GM10248 (cell line): ENCODE results near the gene LENG1.

ENCODE experiments used
- CTCF ChIA-PET: fragments of 300-600 bp; sonication (Branson Sonifier 250); formaldehyde crosslinking; extraction: SDS; loops from one replicate; lab custom pipeline; 2021; ENCODE audit warnings: antibody characterized with exemption; lab: Yijun Ruan, JAX
- POLR2A ChIA-PET: fragments of 350-650 bp; sonication (Branson Sonifier 250); formaldehyde crosslinking; extraction: SDS; loops from one replicate; lab custom pipeline; 2020; ENCODE audit warnings: antibody characterized with exemption; lab: Yijun Ruan, JAX
- DNase-seq: peaks from one replicate; pipeline ENCODE4 v3.0.0; 2012; ENCODE audit errors: extremely low spot score
- CTCF ChIP-seq: IDR thresholded peaks from 2 replicates; pipeline ENCODE4 v1.5.1; 2012; ENCODE audit warnings: mild to moderate bottlenecking, low read depth; ENCODE audit errors: extremely low read depth, missing control alignments, control extremely low read depth

LENG1 gene

GRCh38 chr19:54160854-54161253 lies 1.3 kb upstream of the LENG1 start:
- TF ChIP-seq CTCF, result no peak
- ChIA-PET POLR2A (interaction anchor here (2.5 kb wide), 1 partner anchor 24 kb away, joined by 10 read pairs; the partner anchor contains the start of gene CNOT3), CTCF (interaction anchor here (1.4 to 3.4 kb wide), 5 partner anchors 8 to 105 kb away, joined by 4 to 12 read pairs (median 6); partner anchors contain the start of gene CNOT3)
- DNase-seq, result no peak

- ChIA-PET POLR2A (interaction anchor here (0.5 to 2.5 kb wide), 3 partner anchors 23 to 45 kb away, joined by 3 to 10 read pairs (median 3); partner anchors contain the start of genes CNOT3 and RPS9), CTCF (interaction anchor here (1.3 to 3.4 kb wide), 8 partner anchors 8 to 106 kb away, joined by 4 to 12 read pairs (median 4); partner anchors contain the start of genes CNOT3 and TFPT)
- no peak for DNase-seq
- TF ChIP-seq CTCF, result no peak
Measured at GRCh38 chr19:54160182-54160811, 776 bp upstream of the LENG1 start.

- CTCF ChIA-PET, result interaction anchor here (0.9 to 3.4 kb wide), 9 partner anchors 10 to 107 kb away, joined by 3 to 12 read pairs (median 4); partner anchors contain the start of genes CNOT3 and TFPT
- TF ChIP-seq CTCF, result no peak
- POLR2A ChIA-PET, result interaction anchor here (0.6 to 2.5 kb wide), 3 partner anchors 9 to 31 kb away, joined by 4 to 10 read pairs (median 6); partner anchors contain the start of genes CNOT3 and MBOAT7
- DNase-seq, result no peak
Measured at GRCh38 chr19:54158812-54159351, 639 bp downstream of the LENG1 start.

- ChIA-PET POLR2A (interaction anchor here (1.3 to 1.4 kb wide), 2 partner anchors 20 to 32 kb away, joined by 3 to 5 read pairs; partner anchors contain the start of gene MBOAT7), CTCF (interaction anchor here (1.2 kb wide), 1 partner anchor 18 kb away, joined by 3 read pairs; no protein-coding TSS in a partner anchor)
- no peak for DNase-seq
- no peak for TF ChIP-seq CTCF
Measured at GRCh38 chr19:54156953-54157352, 2.6 kb downstream of the LENG1 start.

DNA sequence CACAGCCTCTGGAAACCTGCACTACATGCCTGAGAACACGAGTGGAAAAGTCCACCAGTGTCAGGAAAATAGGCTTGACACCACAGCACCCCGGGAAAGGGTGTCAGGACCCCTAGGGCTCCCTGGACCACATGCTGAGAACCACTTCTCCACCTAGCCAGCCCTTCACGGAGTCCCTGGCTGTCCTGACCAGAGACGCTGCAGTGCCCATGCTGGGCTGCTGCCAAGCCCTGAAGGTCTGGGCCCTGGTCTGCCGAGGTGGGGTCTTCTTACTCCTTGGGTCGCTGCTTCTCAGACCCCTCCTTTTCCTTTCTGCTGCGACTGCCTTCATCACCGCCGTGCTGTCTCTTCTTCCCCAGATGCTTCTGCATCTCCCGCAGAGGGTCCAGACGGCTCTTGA lies 3.0 kb downstream of the LENG1 start:
- CTCF ChIA-PET, result no interaction called here
- POLR2A ChIA-PET, result interaction anchor here (1.3 to 1.4 kb wide), 2 partner anchors 20 to 33 kb away, joined by 3 to 5 read pairs; partner anchors contain the start of gene MBOAT7
- no peak for DNase-seq
- no peak for TF ChIP-seq CTCF

DNA sequence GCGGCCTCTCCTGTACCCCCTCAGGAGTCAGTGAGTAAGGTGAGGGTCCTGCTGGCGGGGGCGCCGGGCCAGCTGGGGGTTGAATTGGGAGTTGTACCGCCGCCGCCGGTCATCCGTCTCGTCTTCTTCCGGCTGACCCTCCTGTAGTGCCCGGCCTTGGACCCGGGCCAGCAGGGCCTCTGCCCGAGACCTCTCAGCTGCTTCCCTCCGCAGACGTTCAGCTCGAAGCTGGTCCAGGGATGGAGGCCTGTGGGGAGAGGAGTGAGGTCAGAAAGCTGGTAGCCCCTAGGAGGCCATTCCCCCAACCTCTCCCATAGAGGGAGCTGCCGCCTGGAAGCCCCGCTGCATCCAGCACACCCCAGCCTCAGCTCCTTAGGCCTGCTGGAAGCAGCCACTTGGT lies 3.8 kb downstream of the LENG1 start:
- CTCF ChIA-PET, result interaction anchor here (0.9 kb wide), 1 partner anchor 13 kb away, joined by 3 read pairs; no protein-coding TSS in a partner anchor
- POLR2A ChIA-PET, result interaction anchor here (1.3 kb wide), 1 partner anchor 19 kb away, joined by 3 read pairs; no protein-coding TSS in a partner anchor
- no peak for TF ChIP-seq CTCF
- DNase-seq, result no peak
